ENCODE results near the gene MTAP.

DNA sequence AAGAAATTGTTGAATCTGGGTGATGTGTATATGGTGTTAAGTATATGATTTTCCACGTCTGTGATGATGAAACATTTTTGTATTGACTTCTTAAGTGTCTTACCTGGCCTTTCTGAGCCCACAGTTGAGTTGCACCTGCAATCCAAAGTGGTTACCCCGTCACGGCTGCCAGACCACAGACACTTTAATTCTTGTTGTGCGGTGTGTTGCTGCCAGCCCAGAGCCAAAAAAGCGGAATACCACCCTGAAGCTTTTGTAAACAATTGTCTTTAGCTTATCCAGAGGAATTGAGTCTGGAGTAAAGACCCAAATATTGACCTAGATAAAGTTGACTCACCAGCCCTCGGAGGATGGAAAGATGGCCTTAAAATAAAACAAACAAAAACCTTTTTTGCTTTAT, 35.1 kb downstream of the MTAP start:
- no peak for TF ChIP-seq EZH2 (IDR thresholded peaks at IDR 0.05; ENCODE audit: low read length)
- TF ChIP-seq, protein P1, sequence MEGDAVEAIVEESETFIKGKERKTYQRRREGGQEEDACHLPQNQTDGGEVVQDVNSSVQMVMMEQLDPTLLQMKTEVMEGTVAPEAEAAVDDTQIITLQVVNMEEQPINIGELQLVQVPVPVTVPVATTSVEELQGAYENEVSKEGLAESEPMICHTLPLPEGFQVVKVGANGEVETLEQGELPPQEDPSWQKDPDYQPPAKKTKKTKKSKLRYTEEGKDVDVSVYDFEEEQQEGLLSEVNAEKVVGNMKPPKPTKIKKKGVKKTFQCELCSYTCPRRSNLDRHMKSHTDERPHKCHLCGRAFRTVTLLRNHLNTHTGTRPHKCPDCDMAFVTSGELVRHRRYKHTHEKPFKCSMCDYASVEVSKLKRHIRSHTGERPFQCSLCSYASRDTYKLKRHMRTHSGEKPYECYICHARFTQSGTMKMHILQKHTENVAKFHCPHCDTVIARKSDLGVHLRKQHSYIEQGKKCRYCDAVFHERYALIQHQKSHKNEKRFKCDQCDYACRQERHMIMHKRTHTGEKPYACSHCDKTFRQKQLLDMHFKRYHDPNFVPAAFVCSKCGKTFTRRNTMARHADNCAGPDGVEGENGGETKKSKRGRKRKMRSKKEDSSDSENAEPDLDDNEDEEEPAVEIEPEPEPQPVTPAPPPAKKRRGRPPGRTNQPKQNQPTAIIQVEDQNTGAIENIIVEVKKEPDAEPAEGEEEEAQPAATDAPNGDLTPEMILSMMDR (optimal IDR thresholded peaks at IDR 0.05 in 1 of 3, IDR thresholded peaks at IDR 0.05 in 1 of 3, conservative IDR thresholded peaks at IDR 0.05 in 1 of 3; ENCODE audit: extremely low read depth in 1 of 3, insufficient read depth in 2 of 3, low read length in 3 of 3) = no peak
